Measurements from ENCODE around the gene CCP110.

DNA sequence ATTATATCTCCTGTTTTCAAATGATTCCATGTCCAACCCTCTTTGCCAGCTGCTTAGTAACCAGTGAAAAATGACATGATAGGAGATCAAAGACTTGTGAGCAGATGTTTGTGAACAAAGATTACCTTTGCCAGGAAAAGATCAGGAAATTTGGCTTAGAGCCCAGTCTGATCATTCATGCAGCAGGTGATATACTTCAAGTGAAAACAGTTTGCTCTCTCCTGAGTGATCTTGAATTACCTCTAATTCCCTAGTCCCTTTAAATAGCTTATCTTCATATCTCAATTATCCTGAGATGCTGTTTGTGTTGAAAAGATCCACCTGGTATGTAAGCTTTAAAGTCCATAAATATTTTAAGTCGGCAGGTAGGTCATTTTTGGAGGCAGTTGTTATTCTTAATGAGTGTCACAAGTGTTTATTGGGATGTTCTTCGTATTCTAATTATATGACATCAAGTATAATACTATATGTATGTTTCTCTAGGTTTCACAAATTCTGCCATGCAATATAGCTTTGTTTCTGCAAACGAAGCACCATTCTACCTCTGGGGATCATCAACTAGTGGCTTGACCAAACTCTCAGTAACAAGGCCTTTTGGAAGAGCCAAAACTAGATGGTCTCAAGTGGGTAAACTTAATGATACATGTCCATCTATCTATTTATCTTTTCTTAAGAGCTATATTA, 18.5 kb downstream of the CCP110 start:
- no peak for TF ChIP-seq POLR2A (IDR thresholded peaks at IDR 0.05; ENCODE audit: low read depth, low read length)
- TF ChIP-seq POLR2AphosphoS5 (IDR thresholded peaks at IDR 0.05; ENCODE audit: low read depth, low read length) = no peak
